ENCODE data around the gene GNAT3. TPM values are rescaled to one million over a fixed set of nuclear protein-coding genes. Genes with fewer than 3 reads are reported as not detected.

The GNAT3 gene
- total and polyA plus RNA-seq, 4 experiments from 2014 or later: not detected

- H3K4me1 ChIP-seq (ENCODE audit: insufficient read depth, low read length): no peaks in the 10 kb centered on the region
- H3K36me3 ChIP-seq (ENCODE audit: insufficient read depth, low read length): no peaks in the 10 kb centered on the region
- no peak overlapping the region for H3K4me3 ChIP-seq (ENCODE audit: low read length in 2 of 2)
- H3K27me3 ChIP-seq (ENCODE audit: insufficient read depth, low read length): no peaks in the 10 kb centered on the region
- Mint-ChIP-seq H3K9me3 (peaks cover 0 to 14% (median 4%) of the 10 kb centered on the region in 8 donors), H3K27me3 (no peaks in the 10 kb centered on the region), H3K4me1 (no peaks in the 10 kb centered on the region), H3K27ac (no peak overlapping the region), H3K4me3 (no peak overlapping the region), H3K36me3 (no peaks in the 10 kb centered on the region)
- ChIA-PET CTCF (ENCODE audit: partially characterized antibody) (no interaction called here), POLR2A (ENCODE audit: partially characterized antibody) (no interaction called here)
- H3K27ac ChIP-seq (ENCODE audit: low read depth, low read length): no peak overlapping the region
- H3K9me3 ChIP-seq (ENCODE audit: control insufficient read depth in 1 of 2, low read length in 2 of 2): no peaks in the 10 kb centered on the region
- intact Hi-C loops (cut with micrococcal nuclease): no loop called here
- DNase-seq: no peak
Measured at GRCh38 chr7:80429181-80429580, 82.7 kb downstream of the GNAT3 start.

- Mint-ChIP-seq H3K27me3 (no peaks in the 10 kb centered on the region), H3K27ac (no peak overlapping the region), H3K9me3 (peaks cover 0 to 10% (median 5%) of the 10 kb centered on the region in 8 donors), H3K4me1 (no peaks in the 10 kb centered on the region), H3K4me3 (no peak overlapping the region), H3K36me3 (no peaks in the 10 kb centered on the region)
- Histone ChIP-seq H3K36me3 (ENCODE audit: insufficient read depth, low read length) (no peaks in the 10 kb centered on the region), H3K4me1 (ENCODE audit: insufficient read depth, low read length) (no peaks in the 10 kb centered on the region), H3K4me3 (ENCODE audit: low read length in 2 of 2) (no peak overlapping the region), H3K9me3 (ENCODE audit: control insufficient read depth in 1 of 2, low read length in 2 of 2) (no peaks in the 10 kb centered on the region), H3K27me3 (ENCODE audit: insufficient read depth, low read length) (no peaks in the 10 kb centered on the region), H3K27ac (ENCODE audit: low read depth, low read length) (no peak overlapping the region)
- POLR2A ChIA-PET (ENCODE audit: partially characterized antibody): no interaction called here
- intact Hi-C loops (cut with micrococcal nuclease): no loop called here
- no peak for DNase-seq
- CTCF ChIA-PET (ENCODE audit: partially characterized antibody): no interaction called here
Measured at GRCh38 chr7:80428161-80429054, 83.5 kb downstream of the GNAT3 start.

- Histone ChIP-seq H3K27ac (ENCODE audit: low read depth, low read length) (no peak overlapping the region), H3K9me3 (ENCODE audit: control insufficient read depth in 1 of 2, low read length in 2 of 2) (no peaks in the 10 kb centered on the region), H3K27me3 (ENCODE audit: insufficient read depth, low read length) (no peaks in the 10 kb centered on the region), H3K36me3 (ENCODE audit: insufficient read depth, low read length) (no peaks in the 10 kb centered on the region), H3K4me3 (ENCODE audit: low read length in 2 of 2) (no peak overlapping the region), H3K4me1 (ENCODE audit: insufficient read depth, low read length) (no peaks in the 10 kb centered on the region)
- H3K4me3 Mint-ChIP-seq: no peak overlapping the region
- DNase-seq: no peak
- POLR2A ChIA-PET (ENCODE audit: partially characterized antibody): no interaction called here
- intact Hi-C loops (cut with micrococcal nuclease): no loop called here
- no peaks in the 10 kb centered on the region for H3K36me3 Mint-ChIP-seq
- no peak overlapping the region for H3K27ac Mint-ChIP-seq
- H3K9me3 Mint-ChIP-seq: peaks cover 0 to 10% (median 6%) of the 10 kb centered on the region in 8 donors
- CTCF ChIA-PET (ENCODE audit: partially characterized antibody): no interaction called here
- H3K27me3 Mint-ChIP-seq: no peaks in the 10 kb centered on the region
- H3K4me1 Mint-ChIP-seq: no peaks in the 10 kb centered on the region
Measured at GRCh38 chr7:80427218-80427617, 84.6 kb downstream of the GNAT3 start.

GRCh38 chr7:80420876-80421275 is 91.0 kb downstream of the GNAT3 start:
- no peaks in the 10 kb centered on the region for H3K27me3 ChIP-seq (ENCODE audit: insufficient read depth, low read length)
- H3K36me3 ChIP-seq (ENCODE audit: insufficient read depth, low read length): no peaks in the 10 kb centered on the region
- H3K27me3 Mint-ChIP-seq: no peaks in the 10 kb centered on the region
- no peak overlapping the region for H3K4me3 Mint-ChIP-seq
- intact Hi-C loops (cut with micrococcal nuclease): no loop called here
- H3K4me1 ChIP-seq (ENCODE audit: insufficient read depth, low read length): no peaks in the 10 kb centered on the region
- no peak for DNase-seq
- no peaks in the 10 kb centered on the region for H3K9me3 ChIP-seq (ENCODE audit: control insufficient read depth in 1 of 2, low read length in 2 of 2)
- H3K4me3 ChIP-seq (ENCODE audit: low read length in 2 of 2): no peak overlapping the region
- H3K9me3 Mint-ChIP-seq: peaks cover 0 to 8% (median 2%) of the 10 kb centered on the region in 8 donors
- CTCF ChIA-PET (ENCODE audit: partially characterized antibody): no interaction called here
- H3K27ac ChIP-seq (ENCODE audit: low read depth, low read length): no peak overlapping the region
- H3K27ac Mint-ChIP-seq: no peak overlapping the region
- H3K4me1 Mint-ChIP-seq: no peaks in the 10 kb centered on the region
- POLR2A ChIA-PET (ENCODE audit: partially characterized antibody): no interaction called here
- no peaks in the 10 kb centered on the region for H3K36me3 Mint-ChIP-seq

- POLR2A ChIA-PET (ENCODE audit: partially characterized antibody): no interaction called here
- Histone ChIP-seq H3K9me3 (ENCODE audit: control insufficient read depth in 1 of 2, low read length in 2 of 2) (no peaks in the 10 kb centered on the region), H3K36me3 (ENCODE audit: insufficient read depth, low read length) (no peaks in the 10 kb centered on the region), H3K27ac (ENCODE audit: low read depth, low read length) (no peak overlapping the region), H3K4me3 (ENCODE audit: low read length in 2 of 2) (no peak overlapping the region), H3K27me3 (ENCODE audit: insufficient read depth, low read length) (no peaks in the 10 kb centered on the region), H3K4me1 (ENCODE audit: insufficient read depth, low read length) (no peaks in the 10 kb centered on the region)
- Mint-ChIP-seq H3K27ac (no peak overlapping the region), H3K4me1 (no peaks in the 10 kb centered on the region), H3K27me3 (no peaks in the 10 kb centered on the region), H3K36me3 (no peaks in the 10 kb centered on the region), H3K4me3 (no peak overlapping the region), H3K9me3 (peaks cover 0 to 6% (median 1%) of the 10 kb centered on the region in 8 donors)
- intact Hi-C loops (cut with micrococcal nuclease): no loop called here
- CTCF ChIA-PET (ENCODE audit: partially characterized antibody): no interaction called here
- DNase-seq: no peak
Measured at GRCh38 chr7:80417211-80417793, 94.6 kb downstream of the GNAT3 start.

GRCh38 chr7:80415522-80415921 is 96.3 kb downstream of the GNAT3 start:
- Mint-ChIP-seq H3K4me1 (no peaks in the 10 kb centered on the region), H3K27me3 (no peaks in the 10 kb centered on the region), H3K9me3 (peaks cover 0 to 7% (median 2%) of the 10 kb centered on the region in 8 donors), H3K36me3 (no peaks in the 10 kb centered on the region), H3K27ac (no peak overlapping the region), H3K4me3 (no peak overlapping the region)
- Histone ChIP-seq H3K4me1 (ENCODE audit: insufficient read depth, low read length) (no peaks in the 10 kb centered on the region), H3K36me3 (ENCODE audit: insufficient read depth, low read length) (no peaks in the 10 kb centered on the region), H3K4me3 (ENCODE audit: low read length in 2 of 2) (no peak overlapping the region), H3K27me3 (ENCODE audit: insufficient read depth, low read length) (no peaks in the 10 kb centered on the region), H3K9me3 (ENCODE audit: control insufficient read depth in 1 of 2, low read length in 2 of 2) (no peaks in the 10 kb centered on the region), H3K27ac (ENCODE audit: low read depth, low read length) (no peak overlapping the region)
- ChIA-PET CTCF (ENCODE audit: partially characterized antibody) (no interaction called here), POLR2A (ENCODE audit: partially characterized antibody) (no interaction called here)
- DNase-seq: no peak
- intact Hi-C loops (cut with micrococcal nuclease): no loop called here

GRCh38 chr7:80415114-80415513 is 96.8 kb downstream of the GNAT3 start:
- H3K4me1 Mint-ChIP-seq: no peaks in the 10 kb centered on the region
- intact Hi-C loops (cut with micrococcal nuclease): no loop called here
- no peak overlapping the region for H3K27ac Mint-ChIP-seq
- H3K4me3 ChIP-seq (ENCODE audit: low read length in 2 of 2): no peak overlapping the region
- no peaks in the 10 kb centered on the region for H3K27me3 ChIP-seq (ENCODE audit: insufficient read depth, low read length)
- H3K9me3 Mint-ChIP-seq: peaks cover 0 to 7% (median 3%) of the 10 kb centered on the region in 8 donors
- H3K27ac ChIP-seq (ENCODE audit: low read depth, low read length): no peak overlapping the region
- no peaks in the 10 kb centered on the region for H3K27me3 Mint-ChIP-seq
- H3K9me3 ChIP-seq (ENCODE audit: control insufficient read depth in 1 of 2, low read length in 2 of 2): no peaks in the 10 kb centered on the region
- no peaks in the 10 kb centered on the region for H3K36me3 Mint-ChIP-seq
- no peaks in the 10 kb centered on the region for H3K36me3 ChIP-seq (ENCODE audit: insufficient read depth, low read length)
- H3K4me1 ChIP-seq (ENCODE audit: insufficient read depth, low read length): no peaks in the 10 kb centered on the region
- CTCF ChIA-PET (ENCODE audit: partially characterized antibody): no interaction called here
- POLR2A ChIA-PET (ENCODE audit: partially characterized antibody): no interaction called here
- H3K4me3 Mint-ChIP-seq: no peak overlapping the region
- no peak for DNase-seq
